Erythroblast (primary cell): ENCODE measurements around the gene STYK1.

Experiments used
- GATA1 ChIP-seq: IDR thresholded peaks from 2 replicates; pipeline ENCODE4 v1.6.1; 2011; ENCODE audit warnings: low read depth, mild to moderate bottlenecking, control low read depth, low read length, moderate library complexity
- POLR2A ChIP-seq: IDR thresholded peaks from 2 replicates; pipeline ENCODE4 v1.6.1; 2011; ENCODE audit warnings: mild to moderate bottlenecking, low read length

GRCh38 chr12:10621278-10621677, 52.6 kb downstream of the STYK1 start:
- TF ChIP-seq POLR2A (no peak), GATA1 (no peak)
